GM12878 (cell line): Measurements from ENCODE around the gene RALGPS1. TPM values are rescaled to one million over a fixed set of nuclear protein-coding genes. Genes with fewer than 3 reads are reported as not detected.

Experiments used
- ATAC-seq: fragments of 200-7000 bp; cut with Tn5 transposase; 3 replicates; pipeline ENCODE4 v1.9.1; 2020; ENCODE audit warnings: mild to moderate bottlenecking, moderate library complexity
- BruUV-seq: library from RNA; stranded (reverse); fragments of 400-500 nt; replicated peaks from 2 replicates; lab custom pipeline; 2021; lab: Mats Ljungman, UMichigan
- CTCF ChIA-PET: fragments of 300-600 bp; sonication (Branson Sonifier 250); formaldehyde crosslinking; extraction: SDS; loops from one replicate; lab custom pipeline; 2021; ENCODE audit warnings: inconsistent platforms; lab: Yijun Ruan, JAX
- POLR2A ChIA-PET: fragments of 350-600 bp; formaldehyde crosslinking; extraction: SDS; loops from one replicate; lab custom pipeline; 2021; ENCODE audit warnings: inconsistent platforms; lab: Charles Lee
- RAD21 ChIA-PET: fragments of 300-600 bp; sonication (Branson Sonifier 250); formaldehyde crosslinking; loops from one replicate; lab custom pipeline; 2023; ENCODE audit warnings: antibody characterized with exemption; ENCODE audit not compliant: unreplicated experiment; lab: Charles Lee
- SMC1A ChIA-PET: fragments of 300-600 bp; sonication (Branson Sonifier 250); formaldehyde crosslinking; loops from one replicate; lab custom pipeline; 2023; ENCODE audit not compliant: unreplicated experiment, uncharacterized antibody; lab: Charles Lee
- DNase-seq: peaks from one replicate; pipeline ENCODE4 v3.0.0-alpha.2; 2011; ENCODE audit warnings: low read depth, low spot score
- FAIRE-seq: peaks from 3 replicates; lab custom pipeline; 2011; peaks lifted over from hg19 to GRCh38; lab: Jason Lieb, UNC
- H2AFZ ChIP-seq: 2 replicates; pipeline ENCODE4 v1.6.0; 2011; ENCODE audit warnings: low read depth, low read length, control low read depth; ENCODE audit not compliant: control insufficient read depth
- H3K27ac ChIP-seq: 2 replicates; pipeline ENCODE4 v1.5.1; 2011; ENCODE audit warnings: control low read depth; ENCODE audit not compliant: control insufficient read depth, insufficient read depth
- H3K27me3 ChIP-seq, 2 experiments: replicated peaks in 1 of 2; 2 replicates each; pipeline versions ENCODE4 v1.6.0 to v1.6.1; 2011; ENCODE audit warnings: low read length in 1 of 2; ENCODE audit not compliant: control insufficient read depth in 2 of 2, insufficient read depth in 2 of 2
- H3K36me3 ChIP-seq, 2 experiments: 2 replicates each; pipeline ENCODE4 v1.5.1; 2011; ENCODE audit warnings: low read length in 1 of 2; ENCODE audit not compliant: control insufficient read depth in 2 of 2, insufficient read depth in 2 of 2
- H3K4me1 ChIP-seq: 2 replicates; pipeline ENCODE4 v1.6.1; 2011; ENCODE audit warnings: mild to moderate bottlenecking, low read length, moderate library complexity, mixed read lengths; ENCODE audit not compliant: control insufficient read depth, insufficient read depth
- H3K4me2 ChIP-seq: 2 replicates; pipeline ENCODE4 v1.6.0; 2011; ENCODE audit warnings: control low read depth; ENCODE audit not compliant: control insufficient read depth, insufficient read depth
- H3K4me3 ChIP-seq: fragments of 200-600 bp; sonication (generic); 2 replicates; pipeline ENCODE4 v1.5.1; 2016
- H3K79me2 ChIP-seq: 2 replicates; pipeline ENCODE4 v1.6.0; 2011; ENCODE audit warnings: low read length; ENCODE audit not compliant: control insufficient read depth, insufficient read depth
- H3K9ac ChIP-seq: 2 replicates; pipeline ENCODE4 v1.8.0; 2011; ENCODE audit warnings: low read length, control low read depth, mixed read lengths; ENCODE audit not compliant: control insufficient read depth, insufficient read depth
- H3K9me3 ChIP-seq: replicated peaks from 3 replicates; pipeline ENCODE4 v1.5.1; 2011; ENCODE audit warnings: mild to moderate bottlenecking, low read length; ENCODE audit not compliant: control insufficient read depth, insufficient read depth
- H4K20me1 ChIP-seq: 2 replicates; pipeline ENCODE4 v1.6.0; 2011; ENCODE audit not compliant: control insufficient read depth, insufficient read depth
- BMI1 ChIP-seq: fragments of 450-650 bp; IDR thresholded peaks from 2 replicates; pipeline ENCODE4 v1.6.1; 2016; ENCODE audit warnings: mild to moderate bottlenecking, moderate library complexity, borderline replicate concordance
- CEBPB ChIP-seq, 2 experiments: fragments of 150-350 bp in 1 of 2; IDR thresholded peaks; 2 replicates each; pipeline ENCODE4 v1.6.1; 2012 to 2014; ENCODE audit warnings: low read depth in 2 of 2, low read length in 2 of 2, borderline replicate concordance in 1 of 2, inconsistent platforms in 1 of 2
- DPF2 ChIP-seq: fragments of 450-650 bp; IDR thresholded peaks from 2 replicates; pipeline ENCODE4 v1.6.1; 2017; ENCODE audit warnings: mild to moderate bottlenecking
- EED ChIP-seq: sonication (generic); IDR thresholded peaks from 2 replicates; pipeline ENCODE4 v1.6.1; 2016; ENCODE audit warnings: antibody characterized with exemption, low read depth
- EP300 ChIP-seq, 2 experiments: fragments of 150-350 bp in 1 of 2; IDR thresholded peaks; 2 replicates each; pipeline ENCODE4 v1.6.1; 2011 to 2012; ENCODE audit warnings: low read depth in 2 of 2, low read length in 2 of 2, borderline replicate concordance in 1 of 2, improper control_type of control experiment in 1 of 2, inconsistent platforms in 1 of 2; ENCODE audit not compliant: control insufficient read depth in 1 of 2
- ESRRA ChIP-seq: IDR thresholded peaks from 2 replicates; pipeline ENCODE4 v1.6.1; 2012; ENCODE audit warnings: mild to moderate bottlenecking, low read length, improper control_type of control experiment
- HDGF ChIP-seq: fragments of 450-650 bp; IDR thresholded peaks from 2 replicates; pipeline ENCODE4 v1.6.1; 2016; ENCODE audit warnings: antibody characterized with exemption
- MEF2A ChIP-seq: IDR thresholded peaks from 2 replicates; pipeline ENCODE4 v1.6.1; 2011; ENCODE audit warnings: low read depth, mild to moderate bottlenecking, low read length, moderate library complexity; ENCODE audit not compliant: insufficient read depth
- MTA3 ChIP-seq: IDR thresholded peaks from 2 replicates; pipeline ENCODE4 v1.6.1; 2012; ENCODE audit warnings: low read length, inconsistent platforms, borderline replicate concordance
- MYB ChIP-seq: fragments of 150-350 bp; IDR thresholded peaks from 2 replicates; pipeline ENCODE4 v1.6.1; 2014; ENCODE audit warnings: mild to moderate bottlenecking, low read depth, low read length, borderline replicate concordance
- NFYB ChIP-seq: IDR thresholded peaks from 2 replicates; pipeline ENCODE4 v1.6.1; 2011; ENCODE audit warnings: low read depth, mild to moderate bottlenecking, low read length, improper control_type of control experiment, moderate library complexity; ENCODE audit not compliant: insufficient read depth
- POLR2AphosphoS5 ChIP-seq: IDR thresholded peaks from 2 replicates; pipeline ENCODE4 v1.6.1; 2011; ENCODE audit warnings: mild to moderate bottlenecking, low read length, inconsistent platforms
- RFX5 ChIP-seq: IDR thresholded peaks from 2 replicates; pipeline ENCODE4 v1.6.1; 2011; ENCODE audit warnings: low read depth, low read length, improper control_type of control experiment
- SPI1 ChIP-seq: IDR thresholded peaks from 2 replicates; pipeline ENCODE4 v1.6.1; 2011; ENCODE audit warnings: low read depth, mild to moderate bottlenecking, low read length, moderate library complexity, borderline replicate concordance; ENCODE audit not compliant: insufficient read depth
- SREBF1 ChIP-seq: IDR thresholded peaks from 2 replicates; pipeline ENCODE4 v1.6.1; 2012; ENCODE audit warnings: mild to moderate bottlenecking, low read length
- STAT1 ChIP-seq: fragments of 450-650 bp; conservative IDR thresholded peaks from 2 replicates; pipeline ENCODE4 v1.6.1; 2014; ENCODE audit warnings: antibody characterized with exemption, mild to moderate bottlenecking
- ZNF207 ChIP-seq: fragments of 450-650 bp; IDR thresholded peaks from 2 replicates; pipeline ENCODE4 v1.6.1; 2014; ENCODE audit warnings: antibody characterized with exemption, mild to moderate bottlenecking, borderline replicate concordance
- WGBS: methylation state at CpG from one replicate; pipeline ENCODE4 v1.1.6; 2016; ENCODE audit warnings: low lambda C conversion rate; ENCODE audit not compliant: insufficient replicate concordance, insufficient coverage; ENCODE audit errors: missing lambda C conversion rate; 5-methylcytosine and 5-hydroxymethylcytosine counted together
- in situ Hi-C: fragments of 300-500 bp; cut with MboI; formaldehyde crosslinking; loops from 9 replicates; pipeline ENCODE4 v1.14.3; 2018; ENCODE audit warnings: mixed read lengths
- intact Hi-C: fragments of 100-400 bp; cut with micrococcal nuclease; formaldehyde crosslinking; loops from one replicate; pipeline ENCODE4 v1.14.2; 2022; ENCODE audit not compliant: unreplicated experiment
- polyA plus RNA-seq, 11 experiments: library from polyadenylated mRNA; depleted of rRNA in 4 of 11; unstranded in 6 of 11; stranded (reverse) in 5 of 11; fragments of >200 nt; fragmentation: Nextera tagmentation in 4 of 11; fragmentation: Illumina TruSeq in 1 of 11; extraction: Ambion mirVana in 4 of 11; extraction: Trizol in 1 of 11; gene quantifications; 1 replicate in 1 of 11; 2 replicates in 10 of 11; pipeline versions ENCODE4 v1.2.1 to v1.2.3, GENCODE V29; 2011 to 2016; ENCODE audit warnings: inconsistent platforms in 2 of 11, missing spikeins in 2 of 11, low read depth in 1 of 11
- total RNA-seq, 4 experiments: library from RNA; depleted of rRNA in 3 of 4; stranded (reverse); fragments of >200 nt in 3 of 4; fragmentation: Illumina TruSeq in 1 of 4; extraction: Trizol in 1 of 4; gene quantifications; 2 replicates each; pipeline versions ENCODE4 v1.2.1 to v1.2.3, GENCODE V29; 2013 to 2021
- TF ChIP-seq, protein P1 (sequence below): fragments of 450-650 bp; IDR thresholded peaks from 2 replicates; pipeline ENCODE4 v1.6.1; 2017; ENCODE audit warnings: mild to moderate bottlenecking, moderate library complexity
- TF ChIP-seq, protein P2 (sequence below): fragments of 450-650 bp; IDR thresholded peaks from 2 replicates; pipeline ENCODE4 v1.6.1; 2016; ENCODE audit warnings: mild to moderate bottlenecking

Gene RALGPS1
- total and polyA plus RNA-seq, 10 of the 15 experiments (the other 5 are each of a cell fraction or from before 2014, with no cell fraction given) = 0.13 to 5.6 (median 2.7) TPM

GRCh38 chr9:127049044-127049443, 134.5 kb downstream of the RALGPS1 start (continued):
- TF ChIP-seq POLR2AphosphoS5 (no peak), ESRRA (no peak), SPI1 (peak; percentile 58; the same call in 1 of the 2 replicates), SREBF1 (no peak), EED (peak; percentile 79), RFX5 (no peak), NFYB (no peak), CEBPB (IDR thresholded peaks at IDR 0.05; ENCODE audit: borderline replicate concordance in 1 of 2, low read depth in 2 of 2, low read length in 2 of 2) (no peak)
- TF ChIP-seq, all 136 proteins: peak for 11

GRCh38 chr9:127049581-127049980, 135.0 kb downstream of the RALGPS1 start:
- POLR2A ChIA-PET = interaction anchor here (1.2 kb wide), 1 partner anchor 10 kb away, joined by 4 read pairs; no protein-coding TSS in a partner anchor
- no peak for FAIRE-seq
- intact Hi-C loops = loop anchor here (1.0 kb wide), 1 partner anchor 44 kb away; no protein-coding TSS in a partner anchor
- TF ChIP-seq, protein P1, sequence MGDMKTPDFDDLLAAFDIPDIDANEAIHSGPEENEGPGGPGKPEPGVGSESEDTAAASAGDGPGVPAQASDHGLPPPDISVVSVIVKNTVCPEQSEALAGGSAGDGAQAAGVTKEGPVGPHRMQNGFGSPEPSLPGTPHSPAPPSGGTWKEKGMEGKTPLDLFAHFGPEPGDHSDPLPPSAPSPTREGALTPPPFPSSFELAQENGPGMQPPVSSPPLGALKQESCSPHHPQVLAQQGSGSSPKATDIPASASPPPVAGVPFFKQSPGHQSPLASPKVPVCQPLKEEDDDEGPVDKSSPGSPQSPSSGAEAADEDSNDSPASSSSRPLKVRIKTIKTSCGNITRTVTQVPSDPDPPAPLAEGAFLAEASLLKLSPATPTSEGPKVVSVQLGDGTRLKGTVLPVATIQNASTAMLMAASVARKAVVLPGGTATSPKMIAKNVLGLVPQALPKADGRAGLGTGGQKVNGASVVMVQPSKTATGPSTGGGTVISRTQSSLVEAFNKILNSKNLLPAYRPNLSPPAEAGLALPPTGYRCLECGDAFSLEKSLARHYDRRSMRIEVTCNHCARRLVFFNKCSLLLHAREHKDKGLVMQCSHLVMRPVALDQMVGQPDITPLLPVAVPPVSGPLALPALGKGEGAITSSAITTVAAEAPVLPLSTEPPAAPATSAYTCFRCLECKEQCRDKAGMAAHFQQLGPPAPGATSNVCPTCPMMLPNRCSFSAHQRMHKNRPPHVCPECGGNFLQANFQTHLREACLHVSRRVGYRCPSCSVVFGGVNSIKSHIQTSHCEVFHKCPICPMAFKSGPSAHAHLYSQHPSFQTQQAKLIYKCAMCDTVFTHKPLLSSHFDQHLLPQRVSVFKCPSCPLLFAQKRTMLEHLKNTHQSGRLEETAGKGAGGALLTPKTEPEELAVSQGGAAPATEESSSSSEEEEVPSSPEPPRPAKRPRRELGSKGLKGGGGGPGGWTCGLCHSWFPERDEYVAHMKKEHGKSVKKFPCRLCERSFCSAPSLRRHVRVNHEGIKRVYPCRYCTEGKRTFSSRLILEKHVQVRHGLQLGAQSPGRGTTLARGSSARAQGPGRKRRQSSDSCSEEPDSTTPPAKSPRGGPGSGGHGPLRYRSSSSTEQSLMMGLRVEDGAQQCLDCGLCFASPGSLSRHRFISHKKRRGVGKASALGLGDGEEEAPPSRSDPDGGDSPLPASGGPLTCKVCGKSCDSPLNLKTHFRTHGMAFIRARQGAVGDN = no peak
- TF ChIP-seq ZNF207 (no peak), EP300 (IDR thresholded peaks at IDR 0.05; ENCODE audit: borderline replicate concordance in 1 of 2, control insufficient read depth in 1 of 2, low read depth in 2 of 2, low read length in 2 of 2) (no peak), STAT1 (no peak), DPF2 (no peak), BMI1 (no peak), HDGF (no peak), MYB (no peak), MTA3 (no peak), MEF2A (no peak)
- TF ChIP-seq, protein P2, sequence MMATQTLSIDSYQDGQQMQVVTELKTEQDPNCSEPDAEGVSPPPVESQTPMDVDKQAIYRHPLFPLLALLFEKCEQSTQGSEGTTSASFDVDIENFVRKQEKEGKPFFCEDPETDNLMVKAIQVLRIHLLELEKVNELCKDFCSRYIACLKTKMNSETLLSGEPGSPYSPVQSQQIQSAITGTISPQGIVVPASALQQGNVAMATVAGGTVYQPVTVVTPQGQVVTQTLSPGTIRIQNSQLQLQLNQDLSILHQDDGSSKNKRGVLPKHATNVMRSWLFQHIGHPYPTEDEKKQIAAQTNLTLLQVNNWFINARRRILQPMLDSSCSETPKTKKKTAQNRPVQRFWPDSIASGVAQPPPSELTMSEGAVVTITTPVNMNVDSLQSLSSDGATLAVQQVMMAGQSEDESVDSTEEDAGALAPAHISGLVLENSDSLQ = no peak

More at GRCh38 chr9:127049581-127049980, 135.0 kb downstream of the RALGPS1 start:
- Histone ChIP-seq H4K20me1 (0 out of 2 replicates have a peak, but pooled peaks cover 2% of the 10 kb centered on the region), H3K36me3 (no peaks in the 10 kb centered on the region), H3K9ac (no peak overlapping the region), H3K4me1 (peaks cover 12% of the 10 kb centered on the region), H3K9me3 (no peaks in the 10 kb centered on the region), H3K79me2 (no peaks in the 10 kb centered on the region), H3K27me3 (no peaks in the 10 kb centered on the region), H3K27ac (no peak overlapping the region), H3K4me3 (no peak overlapping the region), H3K4me2 (no peak overlapping the region), H2AFZ (no peak overlapping the region)
- DNase-seq = no peak
- no TSS peak for BruUV-seq
- ChIA-PET RAD21 (interaction anchor here (0.9 to 1.9 kb wide), 6 partner anchors 10 to 116 kb away, joined by 3 to 9 read pairs (median 4); no protein-coding TSS in a partner anchor), SMC1A (interaction anchor here (0.8 to 1.6 kb wide), 9 partner anchors 8 to 120 kb away, joined by 3 to 11 read pairs (median 4); no protein-coding TSS in a partner anchor), CTCF (interaction anchor here (0.6 to 1.8 kb wide), 11 partner anchors 10 to 149 kb away, joined by 3 to 9 read pairs (median 3); no protein-coding TSS in a partner anchor)
- 95% methylated on average over 8 of the region's 8 CpGs for WGBS
- ATAC-seq = no peak
- in situ Hi-C loops = no loop called here
